Activated CD8-positive, alpha-beta memory T cell treated with anti-CD3 and anti-CD28 coated beads, Interleukin-2, amount 50 U/mL, for 1 hour (primary cell): ENCODE data around the gene SMAGP.
"Not testable (repeated sequence)": the region's sequence is repeated elsewhere in the genome, so short reads cannot be mapped to it uniquely, and the experiment has no call there.

ENCODE experiments used
- DNase-seq: peaks from one replicate; pipeline ENCODE4 v3.0.0-alpha.2; 2020; ENCODE audit errors: extremely low read depth

The SMAGP gene, protein sequence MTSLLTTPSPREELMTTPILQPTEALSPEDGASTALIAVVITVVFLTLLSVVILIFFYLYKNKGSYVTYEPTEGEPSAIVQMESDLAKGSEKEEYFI

DNA sequence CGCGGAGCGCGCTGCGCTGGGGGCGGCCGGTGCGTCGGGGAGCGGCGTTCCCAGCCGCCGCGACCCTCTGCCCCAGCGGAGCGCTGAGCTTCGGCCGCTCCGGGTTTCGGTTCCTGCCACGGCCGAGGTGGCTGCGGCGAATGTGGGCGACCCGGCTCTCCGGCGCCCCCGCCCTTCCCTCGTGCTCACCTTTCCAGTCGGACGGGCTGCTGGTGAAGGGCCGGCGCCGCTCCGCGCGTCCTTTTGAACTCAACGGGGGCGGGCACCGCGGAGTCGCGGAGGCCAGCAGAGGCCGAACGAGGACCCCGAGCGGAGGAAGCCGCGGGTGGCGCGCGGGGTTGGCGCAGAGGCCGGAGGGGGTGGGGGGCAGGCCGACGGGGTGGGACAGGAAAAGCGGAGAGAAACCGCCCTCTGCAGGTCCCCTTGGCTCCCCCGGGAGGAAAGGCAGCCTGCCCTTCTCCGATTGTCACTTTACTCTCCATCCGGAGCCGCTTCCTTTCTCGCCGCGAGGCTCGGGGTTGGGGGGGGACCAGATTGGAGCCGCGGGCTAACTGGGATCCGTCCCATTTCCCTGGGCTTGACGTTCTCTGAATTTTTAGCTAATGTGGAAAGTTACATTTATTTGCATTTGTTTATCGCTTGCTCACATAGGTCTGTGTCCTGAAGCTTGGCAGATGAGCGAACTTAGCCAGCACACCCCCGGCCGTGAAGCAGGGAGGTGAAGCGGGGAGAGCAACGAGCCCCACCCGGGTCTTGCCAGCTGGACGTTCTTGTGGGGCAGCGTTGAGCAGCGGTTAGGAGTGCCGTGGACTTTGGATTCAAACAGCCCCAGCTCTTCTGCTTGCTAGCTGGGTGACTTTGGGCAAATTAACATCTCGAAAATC is at the start of gene SMAGP:
Gene SMAGP (minus strand): TSS at position 349 of the 884 bp plus-strand sequence. CDS start 1,137 bp downstream, outside the sequence.
- no peak for DNase-seq

DNA sequence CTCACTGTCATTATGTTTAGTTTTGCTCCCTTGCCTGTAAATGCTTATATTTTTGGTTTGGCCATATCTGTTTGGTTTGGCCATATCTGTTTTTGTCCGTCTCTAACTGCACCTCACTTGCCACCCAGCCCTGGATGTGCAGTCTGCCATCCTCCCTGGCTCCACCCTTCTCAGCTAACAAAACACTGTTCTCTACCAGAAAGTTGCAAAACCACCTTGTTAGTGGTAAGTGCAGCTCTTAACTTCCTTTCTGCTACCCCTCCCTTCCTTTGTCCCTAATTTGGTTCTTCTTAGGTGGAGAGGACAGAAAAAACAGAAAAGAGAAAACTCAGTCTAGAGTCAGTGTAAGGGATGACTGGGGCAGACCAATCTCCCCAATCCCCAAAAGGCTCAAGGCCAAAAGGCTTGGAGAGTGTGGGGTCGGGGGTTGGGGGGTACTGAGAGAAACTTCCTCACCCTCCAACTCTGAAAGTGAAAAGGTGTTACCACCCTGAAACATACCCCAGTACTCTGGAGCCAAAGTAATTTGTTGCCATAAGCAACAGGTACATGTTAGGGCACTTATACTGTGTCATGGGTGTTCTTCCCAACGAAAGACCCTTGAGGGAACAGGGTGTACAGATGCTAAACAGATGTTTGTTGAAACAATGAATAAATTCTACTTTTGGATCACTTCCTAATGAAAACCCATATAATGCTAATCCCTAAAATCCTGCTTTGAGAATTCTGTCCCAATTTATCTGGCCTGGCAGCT is 48.8 kb upstream of the SMAGP start:
- peak; percentile 16 for DNase-seq

DNA sequence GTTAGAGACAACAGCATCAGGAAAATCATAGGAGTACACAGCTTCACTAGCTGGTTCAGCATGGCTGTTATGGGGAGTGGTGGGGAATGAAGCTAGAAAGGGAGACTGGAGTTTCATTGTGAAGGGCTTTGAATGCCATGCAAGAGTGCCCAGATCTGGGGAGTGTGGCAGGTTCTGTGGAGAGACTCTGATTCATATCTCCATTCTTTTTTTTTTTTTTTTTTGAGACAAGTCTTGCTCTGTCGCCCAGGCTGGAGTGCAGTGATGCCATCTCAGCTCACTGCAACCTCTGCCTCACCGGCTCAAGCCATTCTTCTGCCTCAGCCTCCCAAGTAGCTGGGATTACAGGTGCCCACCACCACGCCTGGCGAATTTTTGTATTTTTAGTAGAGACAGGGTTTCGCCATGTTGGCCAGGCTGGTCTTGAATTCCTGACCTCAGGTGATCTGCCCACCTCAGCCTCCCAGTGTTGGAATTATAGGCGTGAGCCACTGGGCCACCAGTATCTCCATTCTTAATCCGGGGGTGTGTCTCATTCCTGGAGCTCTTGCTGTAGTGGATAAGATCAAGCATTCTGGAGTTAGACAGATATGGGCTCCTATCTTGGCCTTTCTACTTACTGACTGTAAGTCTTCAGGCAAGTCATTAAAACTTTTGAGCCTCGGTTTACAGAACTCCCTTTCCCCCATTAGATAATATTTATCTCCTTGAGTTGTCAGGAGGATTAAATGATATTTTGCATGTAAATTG is 48.0 kb upstream of the SMAGP start:
- not testable (repeated sequence) for DNase-seq

GRCh38 chr12:51311389-51311788 is 41.2 kb upstream of the SMAGP start:
- no peak for DNase-seq

DNA sequence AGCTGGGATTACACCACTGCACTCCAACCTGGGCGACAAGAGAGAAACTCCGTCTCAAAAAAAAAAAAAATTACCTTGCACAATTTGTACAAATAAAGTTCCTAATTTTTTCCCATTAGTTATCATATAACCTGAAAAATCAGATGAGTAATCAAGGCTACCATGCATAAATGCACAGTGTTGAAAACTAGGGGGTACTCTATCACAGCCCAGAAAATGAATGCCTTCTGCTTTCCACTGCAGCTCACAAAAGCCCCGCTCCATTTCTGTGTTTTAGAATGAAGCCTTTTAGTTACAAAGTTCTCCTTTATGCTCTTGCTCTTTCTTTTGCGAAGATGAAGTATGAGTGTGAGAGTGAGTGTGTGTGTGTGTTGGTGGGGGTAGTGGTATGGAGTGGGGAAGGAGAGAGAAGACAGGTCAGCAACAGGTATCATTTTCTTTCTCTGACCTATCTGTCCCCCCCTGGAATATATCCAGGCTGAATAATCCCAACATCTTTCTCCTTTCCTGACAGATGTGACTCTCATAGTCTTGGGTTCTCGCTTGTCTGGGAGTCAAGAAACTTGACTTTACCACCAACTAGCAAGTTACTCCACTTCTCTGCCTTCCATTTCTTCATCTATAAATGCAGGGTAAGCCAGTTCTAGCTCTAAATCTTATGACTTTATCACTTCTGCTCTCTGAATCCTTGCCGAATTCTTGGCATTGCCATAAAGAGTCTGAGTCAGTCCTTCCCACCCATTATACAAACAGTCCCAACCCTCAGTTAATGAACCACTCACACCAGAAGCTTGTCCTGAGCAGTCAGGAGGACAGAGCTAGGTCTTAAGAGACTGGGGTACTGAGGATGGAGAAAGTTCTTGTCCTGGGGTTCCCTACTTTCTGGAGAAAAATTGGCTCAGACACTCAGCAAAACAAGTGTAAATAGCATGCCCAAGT is 37.7 kb upstream of the SMAGP start:
- no peak for DNase-seq

DNA sequence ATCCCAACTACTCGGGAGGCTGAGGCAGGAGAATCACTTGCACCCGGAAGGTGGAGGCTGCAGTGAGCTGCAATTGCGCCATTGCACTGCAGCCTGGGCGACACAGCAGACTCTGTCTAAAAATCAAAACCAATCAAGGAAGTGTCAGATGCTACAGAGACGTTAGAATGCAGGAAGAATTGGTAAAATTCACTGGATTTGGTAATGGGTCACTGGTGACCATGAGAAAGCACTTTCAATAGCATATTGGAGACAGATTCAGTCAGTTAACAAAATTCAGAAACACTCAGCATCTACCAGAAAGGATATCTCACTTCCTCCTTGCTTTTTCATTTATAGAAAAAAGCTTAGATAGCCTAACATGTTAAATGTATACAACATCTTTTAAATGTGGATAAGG is 36.3 kb upstream of the SMAGP start:
- DNase-seq = no peak

DNA sequence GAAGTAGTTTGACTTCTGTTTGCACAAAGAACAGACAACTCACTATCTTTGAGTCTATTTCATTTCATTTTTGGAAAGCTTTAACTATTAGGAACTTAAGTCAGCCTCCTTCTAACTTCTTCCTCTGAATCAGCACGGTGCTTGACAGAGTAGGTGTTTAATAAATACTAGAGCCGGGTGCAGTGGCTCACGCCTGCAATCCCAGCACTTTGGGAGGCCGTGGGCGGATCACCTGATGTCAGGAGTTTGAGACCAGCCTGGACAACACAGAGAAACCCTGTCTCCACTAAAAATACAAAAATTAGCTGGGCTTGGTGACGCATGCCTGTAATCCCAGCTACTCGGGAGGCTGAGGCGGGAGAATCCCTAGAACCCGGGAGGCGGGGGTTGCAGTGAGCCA is 30.6 kb upstream of the SMAGP start:
- DNase-seq = not testable (repeated sequence)

GRCh38 chr12:51295651-51296050 is 25.4 kb upstream of the SMAGP start:
- DNase-seq = no peak

DNA sequence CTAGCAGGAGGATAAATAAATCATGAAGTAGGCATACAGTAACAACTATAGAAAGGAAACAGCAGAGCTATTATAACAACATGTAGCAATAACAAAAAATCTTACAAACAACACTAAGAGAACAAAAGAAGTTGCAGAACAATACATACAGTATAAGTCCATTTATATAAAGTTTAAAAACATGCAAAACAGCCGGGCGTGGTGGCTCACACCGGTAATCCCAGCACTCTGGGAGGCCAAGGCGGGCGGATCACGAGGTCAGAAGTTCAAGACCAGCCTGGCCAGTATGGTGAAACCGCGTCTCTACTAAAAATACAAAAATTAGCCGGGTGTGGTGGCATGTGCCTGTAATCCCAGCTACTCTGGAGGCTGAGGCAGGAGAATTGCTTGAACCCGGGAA is 23.9 kb upstream of the SMAGP start:
- not testable (repeated sequence) for DNase-seq

GRCh38 chr12:51293696-51294095 is 23.5 kb upstream of the SMAGP start:
- no peak for DNase-seq

DNA sequence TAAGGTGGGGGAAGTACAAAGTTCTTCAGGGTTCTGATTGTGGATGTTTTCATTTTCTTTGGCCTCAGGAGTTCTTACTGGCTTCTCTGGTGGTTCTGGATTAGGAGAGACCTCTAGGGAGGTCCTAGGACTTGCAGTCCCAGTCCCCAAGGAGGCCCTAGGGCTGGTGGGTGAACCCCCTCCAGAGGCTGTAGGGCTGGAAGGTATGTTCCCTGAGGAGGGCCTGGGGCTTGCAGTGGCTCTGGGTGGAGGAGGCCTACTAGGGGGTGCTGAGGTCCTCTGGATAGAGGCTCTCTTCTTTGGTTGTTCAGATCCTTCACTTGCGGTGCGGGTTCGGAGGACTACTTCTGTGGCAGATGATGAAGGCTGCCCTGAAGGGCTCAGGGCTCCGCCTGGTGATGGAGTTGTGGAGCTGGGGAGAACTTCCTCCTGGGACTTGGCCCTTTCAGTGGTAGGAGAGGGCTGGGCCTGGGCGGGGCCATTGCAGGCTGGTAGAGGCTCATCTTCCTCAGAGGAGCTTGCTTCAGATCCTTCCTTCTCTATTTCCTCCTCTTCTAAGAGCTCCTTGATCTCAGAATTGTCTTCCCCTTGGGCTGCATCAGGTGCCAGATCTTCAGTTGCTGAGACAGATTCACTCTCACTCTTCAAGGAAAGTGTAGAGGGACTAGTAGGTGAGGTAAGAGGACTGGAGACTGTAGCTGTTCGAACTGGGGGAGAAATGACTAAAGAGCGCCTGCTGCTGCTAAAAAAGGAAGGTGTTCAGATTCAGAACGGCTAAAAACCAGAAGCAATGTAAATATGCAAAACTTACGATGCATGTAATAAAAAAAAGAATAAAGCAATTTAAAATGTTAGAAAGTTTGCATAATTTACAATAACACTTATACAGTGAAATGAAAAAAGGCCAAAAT is 21.6 kb upstream of the SMAGP start:
- DNase-seq = not testable (repeated sequence)

DNA sequence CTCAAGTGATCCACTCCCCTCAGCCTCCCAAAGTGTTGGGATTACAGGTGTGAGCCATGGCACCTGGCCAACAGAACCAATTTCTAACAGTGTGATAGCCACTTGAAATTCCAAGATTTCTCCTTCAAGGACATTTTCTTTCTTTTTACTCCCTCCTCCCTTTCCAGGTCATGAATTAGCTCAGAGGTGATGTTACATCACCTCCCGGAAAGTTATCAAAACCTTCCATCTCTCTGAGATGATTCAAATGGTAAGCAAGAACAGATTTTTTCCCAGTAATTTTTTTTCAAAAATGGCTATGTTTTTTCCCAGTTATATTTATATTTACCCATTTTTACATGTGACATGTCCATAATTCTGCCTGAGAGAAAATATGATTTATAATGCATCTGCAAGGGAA is 15.6 kb upstream of the SMAGP start:
- DNase-seq = no peak

DNA sequence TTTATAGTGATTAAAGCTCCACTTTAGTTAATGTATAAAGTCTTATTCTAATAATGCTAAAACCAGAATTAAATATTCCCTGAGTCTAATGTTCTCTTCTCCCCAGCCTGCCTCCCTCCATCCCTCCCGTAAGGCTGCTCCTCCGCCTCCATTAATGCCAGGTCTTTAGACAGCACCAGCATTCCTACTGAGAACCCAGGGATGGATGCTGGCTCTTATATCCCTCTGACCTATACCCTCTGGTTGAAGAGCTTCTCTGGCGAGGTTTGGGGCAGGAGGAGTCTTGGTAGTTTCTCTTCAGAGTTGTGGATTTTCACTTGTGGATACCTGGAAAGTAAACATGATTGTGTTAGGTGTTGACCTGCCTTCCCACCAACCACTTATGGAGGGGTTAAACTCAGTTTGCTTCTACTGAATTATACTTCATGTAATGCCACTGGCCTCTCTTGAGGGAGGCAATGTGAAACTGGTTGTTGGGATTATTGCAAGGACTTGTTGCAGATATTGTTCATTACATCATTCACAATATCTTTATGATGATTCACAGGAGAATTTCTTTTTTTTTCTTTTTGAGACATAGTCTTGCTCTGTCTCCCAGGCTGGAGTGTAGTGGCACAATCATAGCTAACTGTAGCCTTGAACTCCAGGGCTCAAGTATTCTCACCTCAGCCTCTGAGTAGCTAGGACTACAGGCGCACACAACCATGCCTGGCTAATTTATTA is 11.1 kb upstream of the SMAGP start:
- DNase-seq = no peak

- no peak for DNase-seq
Measured at GRCh38 chr12:51275088-51275487, 4.9 kb upstream of the SMAGP start.

GRCh38 chr12:51272810-51273209 is 2.6 kb upstream of the SMAGP start:
- not testable (repeated sequence) for DNase-seq

DNA sequence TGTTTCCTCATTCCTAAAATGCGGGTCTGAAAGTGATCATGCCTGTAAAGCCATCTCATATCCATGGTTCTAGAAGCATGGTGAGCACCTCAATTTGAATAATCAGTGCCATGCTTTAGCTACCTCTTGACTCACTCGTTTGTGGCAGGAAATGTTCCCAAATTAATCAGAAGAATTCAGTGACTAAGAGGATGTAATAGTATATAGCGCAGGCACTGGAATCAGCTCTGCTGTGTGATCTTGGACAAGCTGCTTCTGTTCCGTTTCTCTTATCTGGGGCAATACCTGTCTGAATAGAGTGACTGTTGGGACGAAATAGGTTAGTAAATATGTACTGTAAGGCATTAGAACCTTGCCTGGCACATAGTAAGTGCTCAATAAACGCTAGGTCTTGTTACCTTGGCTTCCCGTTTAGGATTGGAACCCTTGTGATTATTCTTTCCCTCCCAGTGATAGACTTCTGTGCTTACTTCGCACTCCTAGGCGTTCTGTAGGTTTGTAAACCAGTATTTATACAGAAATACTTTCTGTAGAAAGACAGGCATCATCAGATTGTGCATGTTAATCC is 820 bp upstream of the SMAGP start:
- no peak for DNase-seq

DNA sequence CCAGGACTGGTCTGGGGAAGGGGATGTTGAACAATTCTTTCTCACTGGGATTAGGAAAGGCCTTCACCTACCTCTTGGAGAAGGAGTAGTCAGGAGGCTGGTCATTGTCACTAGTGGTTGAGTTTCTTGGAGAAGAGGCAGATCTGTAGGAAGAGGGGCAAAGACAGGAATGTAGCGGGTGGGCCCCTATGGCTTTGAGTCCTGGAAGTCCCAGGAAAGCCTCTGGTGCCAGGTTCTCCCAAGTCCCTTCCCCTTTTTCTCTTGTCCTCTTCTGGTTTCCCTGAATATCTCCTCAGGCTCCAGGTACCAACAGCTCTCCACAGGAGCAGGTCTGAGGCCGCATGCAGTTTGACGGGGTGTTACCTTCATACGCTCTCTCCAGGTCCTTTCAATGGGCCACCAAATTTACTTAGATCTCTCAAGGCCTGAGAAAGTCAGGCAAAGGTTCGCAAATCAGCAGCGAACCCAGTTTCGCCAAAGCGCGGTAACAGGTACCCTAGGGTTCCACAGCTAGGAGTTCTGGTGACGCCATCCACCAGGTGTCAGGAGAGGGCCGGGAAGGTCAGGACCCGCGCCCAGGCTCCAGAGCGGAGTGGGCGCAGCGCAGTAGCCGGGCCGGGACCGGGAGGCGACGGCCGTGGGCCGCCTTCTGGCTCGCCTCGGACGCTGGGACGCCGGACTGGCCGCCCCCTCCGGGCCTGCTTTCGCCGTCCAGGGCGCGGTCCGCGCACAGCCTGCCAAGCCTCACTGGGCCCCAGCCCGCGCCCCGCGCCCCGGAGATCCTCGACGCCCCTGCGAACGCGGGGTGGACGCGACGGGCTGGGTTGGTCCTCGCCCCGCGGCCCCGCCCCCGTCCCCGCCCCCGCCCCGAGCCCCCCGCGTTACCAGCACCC is 795 bp downstream of the SMAGP start:
- DNase-seq = no peak

DNA sequence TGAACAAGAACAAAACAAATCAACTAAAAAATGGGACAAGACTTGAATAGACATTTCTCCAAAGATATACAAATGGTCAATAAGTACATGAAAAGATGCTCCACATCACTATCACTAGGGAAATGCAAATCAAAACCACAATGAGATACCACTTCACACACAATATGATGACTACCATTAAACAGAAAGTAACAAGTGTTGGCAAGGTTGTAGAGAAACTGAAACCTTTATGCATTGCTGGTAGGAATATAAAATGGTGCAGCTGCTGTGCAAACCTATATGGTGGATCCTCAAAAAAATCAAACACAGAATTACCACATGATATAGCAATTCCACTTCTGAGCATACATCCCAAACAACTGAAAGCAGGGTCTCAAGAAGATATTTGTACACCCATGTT is 5.2 kb downstream of the SMAGP start:
- no peak for DNase-seq
